ENCODE measurements around the gene QPRT.
"Not testable (repeated sequence)": the region's sequence is repeated elsewhere in the genome, so short reads cannot be mapped to it uniquely, and the experiment has no call there.

QPRT gene

GRCh38 chr16:29736764-29737163, 57.8 kb downstream of the QPRT start:
- Histone ChIP-seq H3K9me3 (ENCODE audit: severe bottlenecking) (no peaks in the 10 kb centered on the region), H3K4me3 (ENCODE audit: severe bottlenecking) (no peak overlapping the region), H3K27ac (ENCODE audit: poor library complexity, severe bottlenecking) (no peak overlapping the region), H3K4me1 (ENCODE audit: insufficient read depth, poor library complexity, severe bottlenecking) (no peaks in the 10 kb centered on the region), H3K27me3 (ENCODE audit: insufficient read depth, poor library complexity, severe bottlenecking) (no peaks in the 10 kb centered on the region), H3K36me3 (ENCODE audit: low read depth) (no peaks in the 10 kb centered on the region)
- DNase-seq (ENCODE audit: low spot score) = no peak
- no peak for ATAC-seq (ENCODE audit: low read depth)
- TF ChIP-seq, protein P1, sequence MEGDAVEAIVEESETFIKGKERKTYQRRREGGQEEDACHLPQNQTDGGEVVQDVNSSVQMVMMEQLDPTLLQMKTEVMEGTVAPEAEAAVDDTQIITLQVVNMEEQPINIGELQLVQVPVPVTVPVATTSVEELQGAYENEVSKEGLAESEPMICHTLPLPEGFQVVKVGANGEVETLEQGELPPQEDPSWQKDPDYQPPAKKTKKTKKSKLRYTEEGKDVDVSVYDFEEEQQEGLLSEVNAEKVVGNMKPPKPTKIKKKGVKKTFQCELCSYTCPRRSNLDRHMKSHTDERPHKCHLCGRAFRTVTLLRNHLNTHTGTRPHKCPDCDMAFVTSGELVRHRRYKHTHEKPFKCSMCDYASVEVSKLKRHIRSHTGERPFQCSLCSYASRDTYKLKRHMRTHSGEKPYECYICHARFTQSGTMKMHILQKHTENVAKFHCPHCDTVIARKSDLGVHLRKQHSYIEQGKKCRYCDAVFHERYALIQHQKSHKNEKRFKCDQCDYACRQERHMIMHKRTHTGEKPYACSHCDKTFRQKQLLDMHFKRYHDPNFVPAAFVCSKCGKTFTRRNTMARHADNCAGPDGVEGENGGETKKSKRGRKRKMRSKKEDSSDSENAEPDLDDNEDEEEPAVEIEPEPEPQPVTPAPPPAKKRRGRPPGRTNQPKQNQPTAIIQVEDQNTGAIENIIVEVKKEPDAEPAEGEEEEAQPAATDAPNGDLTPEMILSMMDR (IDR thresholded peaks at IDR 0.05; ENCODE audit: poor library complexity, severe bottlenecking) = no peak

DNA sequence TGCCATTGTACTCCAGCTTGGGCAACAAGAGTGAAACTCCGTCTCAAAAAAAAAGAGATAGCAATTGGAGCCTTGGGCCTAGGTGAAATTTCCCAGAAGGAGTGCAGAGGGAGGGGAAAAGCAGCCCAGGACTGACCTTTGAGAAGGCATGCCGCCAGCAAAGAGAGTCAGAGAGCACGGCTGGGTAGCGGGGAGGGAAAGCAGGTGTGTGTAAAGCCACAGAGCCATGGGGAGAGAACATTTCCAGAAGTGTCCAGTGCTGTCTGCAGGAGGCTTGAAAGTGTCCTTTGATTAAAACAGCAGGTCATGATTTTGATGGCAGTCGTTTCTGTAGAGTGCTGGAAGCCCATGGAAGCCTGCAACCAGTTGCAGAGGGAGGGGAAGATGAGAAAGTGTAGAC, 58.7 kb downstream of the QPRT start:
- no peak overlapping the region for H3K27ac ChIP-seq (ENCODE audit: poor library complexity, severe bottlenecking)
- H3K4me1 ChIP-seq (ENCODE audit: insufficient read depth, poor library complexity, severe bottlenecking) = no peaks in the 10 kb centered on the region
- no peaks in the 10 kb centered on the region for H3K27me3 ChIP-seq (ENCODE audit: insufficient read depth, poor library complexity, severe bottlenecking)
- TF ChIP-seq, protein P1 (IDR thresholded peaks at IDR 0.05; ENCODE audit: poor library complexity, severe bottlenecking) = no peak
- H3K9me3 ChIP-seq (ENCODE audit: severe bottlenecking) = no peaks in the 10 kb centered on the region
- DNase-seq (ENCODE audit: low spot score) (no peak), ATAC-seq (ENCODE audit: low read depth) (no peak)
- no peaks in the 10 kb centered on the region for H3K36me3 ChIP-seq (ENCODE audit: low read depth)
- no peak overlapping the region for H3K4me3 ChIP-seq (ENCODE audit: severe bottlenecking)

GRCh38 chr16:29738514-29738913, 59.5 kb downstream of the QPRT start:
- DNase-seq (ENCODE audit: low spot score) (no peak), ATAC-seq (ENCODE audit: low read depth) (no peak)
- Histone ChIP-seq H3K9me3 (ENCODE audit: severe bottlenecking) (no peaks in the 10 kb centered on the region), H3K36me3 (ENCODE audit: low read depth) (no peaks in the 10 kb centered on the region), H3K4me1 (ENCODE audit: insufficient read depth, poor library complexity, severe bottlenecking) (no peaks in the 10 kb centered on the region), H3K4me3 (ENCODE audit: severe bottlenecking) (no peak overlapping the region), H3K27ac (ENCODE audit: poor library complexity, severe bottlenecking) (no peak overlapping the region), H3K27me3 (ENCODE audit: insufficient read depth, poor library complexity, severe bottlenecking) (no peaks in the 10 kb centered on the region)
- TF ChIP-seq, protein P1 (IDR thresholded peaks at IDR 0.05; ENCODE audit: poor library complexity, severe bottlenecking) = no peak

- H3K4me1 ChIP-seq (ENCODE audit: insufficient read depth, poor library complexity, severe bottlenecking); H3K9me3 ChIP-seq (ENCODE audit: severe bottlenecking); H3K4me3 ChIP-seq (ENCODE audit: severe bottlenecking); H3K27ac ChIP-seq (ENCODE audit: poor library complexity, severe bottlenecking); DNase-seq (ENCODE audit: low spot score); H3K36me3 ChIP-seq (ENCODE audit: low read depth); H3K27me3 ChIP-seq (ENCODE audit: insufficient read depth, poor library complexity, severe bottlenecking); ATAC-seq (ENCODE audit: low read depth): not testable (repeated sequence)
These were observed 61.1 kb downstream of the QPRT start for GRCh38 chr16:29739927-29740629.

GRCh38 chr16:29740630-29741015, 61.6 kb downstream of the QPRT start:
- H3K36me3 ChIP-seq (ENCODE audit: low read depth); ATAC-seq (ENCODE audit: low read depth); DNase-seq (ENCODE audit: low spot score); H3K4me1 ChIP-seq (ENCODE audit: insufficient read depth, poor library complexity, severe bottlenecking); H3K4me3 ChIP-seq (ENCODE audit: severe bottlenecking); H3K9me3 ChIP-seq (ENCODE audit: severe bottlenecking); H3K27ac ChIP-seq (ENCODE audit: poor library complexity, severe bottlenecking); H3K27me3 ChIP-seq (ENCODE audit: insufficient read depth, poor library complexity, severe bottlenecking): not testable (repeated sequence)

- Histone ChIP-seq H3K4me1 (ENCODE audit: insufficient read depth, poor library complexity, severe bottlenecking) (no peaks in the 10 kb centered on the region), H3K36me3 (ENCODE audit: low read depth) (no peaks in the 10 kb centered on the region), H3K4me3 (ENCODE audit: severe bottlenecking) (no peak overlapping the region), H3K9me3 (ENCODE audit: severe bottlenecking) (no peaks in the 10 kb centered on the region), H3K27me3 (ENCODE audit: insufficient read depth, poor library complexity, severe bottlenecking) (no peaks in the 10 kb centered on the region), H3K27ac (ENCODE audit: poor library complexity, severe bottlenecking) (no peak overlapping the region)
- TF ChIP-seq, protein P1 (IDR thresholded peaks at IDR 0.05; ENCODE audit: poor library complexity, severe bottlenecking) = no peak
- ATAC-seq (ENCODE audit: low read depth) (no peak), DNase-seq (ENCODE audit: low spot score) (no peak)
These were observed 63.8 kb downstream of the QPRT start for GRCh38 chr16:29742683-29743275.

All from RWPE2 (cell line).